Heart left ventricle (tissue), 16 donors: ENCODE measurements around the gene PSD4. TPM values are rescaled to one million over a fixed set of nuclear protein-coding genes. Genes with fewer than 3 reads are reported as not detected.

Experiments
- ATAC-seq, 4 donors: fragments of 200-7000 bp; cut with Tn5 transposase; one replicate each; pipeline ENCODE4 v1.9.1; 2020 to 2022; ENCODE audit warnings: moderate library complexity in 4 of 4, mild to moderate bottlenecking in 3 of 4, moderate number of reproducible peaks in 1 of 4
- DNase-seq, 5 donors: peaks; one replicate each; pipeline ENCODE4 v3.0.0-alpha.2; 2020
- H3K27ac ChIP-seq, 12 donors: fragments of 200-600 bp; sonication (generic) in 4 of 12; one replicate each; pipeline versions ENCODE4 v1.5.0 to v1.8.0; 2016 to 2022; ENCODE audit warnings: mild to moderate bottlenecking in 2 of 12
- H3K27me3 ChIP-seq, 9 donors: fragments of 200-600 bp; sonication (generic) in 2 of 9; one replicate each; pipeline versions ENCODE4 v1.5.1 to v1.8.0; 2016 to 2022; ENCODE audit warnings: mild to moderate bottlenecking in 3 of 9
- H3K36me3 ChIP-seq, 9 donors: fragments of 200-600 bp; sonication (generic) in 2 of 9; one replicate each; pipeline versions ENCODE4 v1.5.0 to v1.8.0; 2018 to 2022; ENCODE audit warnings: mild to moderate bottlenecking in 2 of 9
- H3K4me1 ChIP-seq, 12 donors: fragments of 200-600 bp; sonication (generic) in 4 of 12; one replicate each; pipeline versions ENCODE4 v1.5.0 to v1.8.0; 2016 to 2022; ENCODE audit warnings: mild to moderate bottlenecking in 3 of 12
- H3K4me3 ChIP-seq, 12 donors: fragments of 200-600 bp; sonication (generic) in 4 of 12; one replicate each; pipeline versions ENCODE4 v1.5.0 to v1.8.0; 2017 to 2022; ENCODE audit warnings: mild to moderate bottlenecking in 9 of 12, moderate library complexity in 4 of 12
- H3K9me3 ChIP-seq, 12 donors: fragments of 200-600 bp; sonication (generic) in 4 of 12; one replicate each; pipeline versions ENCODE4 v1.5.0 to v1.8.0; 2016 to 2022; ENCODE audit warnings: mild to moderate bottlenecking in 1 of 12
- CTCF ChIP-seq, 12 donors: fragments of 200-600 bp; sonication (generic) in 4 of 12; IDR thresholded peaks; one replicate each; pipeline versions ENCODE4 v1.5.0 to v1.8.0; 2018 to 2022; ENCODE audit warnings: antibody characterized with exemption in 12 of 12, mild to moderate bottlenecking in 5 of 12
- POLR2A ChIP-seq, 2 donors: fragments of 450-650 bp; IDR thresholded peaks; one replicate each; pipeline ENCODE4 v1.6.1; 2017; ENCODE audit warnings: antibody characterized with exemption in 2 of 2, mild to moderate bottlenecking in 2 of 2, moderate library complexity in 2 of 2
- whole genome bisulfite sequencing, 4 donors: extraction: QIAGEN DNeasy Blood & Tissue Kit in 2 of 4; methylation state at CpG; one replicate each; pipeline versions ENCODE4 v1.1.5 to v1.1.7; 2013 to 2018; 5-methylcytosine and 5-hydroxymethylcytosine counted together
- intact Hi-C, 10 donors: fragments of 100-400 bp; cut with DNase I; formaldehyde crosslinking; loops; one replicate each; pipeline versions ENCODE4 v1.11.1 to v1.14.2; 2022
- polyA plus RNA-seq, 2 donors: library from polyadenylated mRNA; stranded (reverse); fragments of 200-250 nt; gene quantifications; one replicate each; pipeline ENCODE4 v1.2.3, GENCODE V29; 2013
- total RNA-seq, 9 donors: library from RNA; depleted of rRNA in 2 of 9; stranded (reverse); fragments of >200 nt in 2 of 9; fragmentation: NEBNext Ultra II Directional in 3 of 9; extraction: Animal tissue kit (Norgen Biotek cat#: 25700) in 3 of 9; gene quantifications; one replicate each; pipeline versions ENCODE4 v1.1.0 to v1.2.4, GENCODE V29; 2016 to 2023
- donor health status: ischemic (EF 13 %, LVEDD 7.1; RV severe dilation, severe dysfunction).
- donor health status: healthy with polysubstance abuse.
- donor health status: DM: no; HTN: yes; CAD: no.
- donor health status: DM: no; HTN: no; CAD: no.
- donor health status: ischemic (EF 25% LVEDD 6.9; RV normal size, moderate dysfunction).
- donor health status: ischemic (EF 25% LVEDD 5.7; RV mildly dilated, moderate dysfunction).
- donor health status: healthy.
- donor health status: DM: yes; HTN: yes; CAD: no.
- donor health status: ischemic (EF 35%, LVEDD 5.7; RV mildly dilated, moderate dysfunction).
- donor health status: nonischemic (EF 11% LVEDD 7.7; RV severe dilation, severe dysfunction).
- donor health status: DM: yes; HTN: yes; CAD: no.
- donor health status: PGD.
- donor health status: ischemic (EF 29% LVEDD 5.4; RV normal size, mild dysfunction).
- donor health status: nonischemic (EF 23%, LVEDD 6.1; RV moderate dilation, normal function).

The PSD4 gene
- total and polyA plus RNA-seq, 11 donors, result 0.65 to 23.4 (median 1.9) TPM

- 42 to 47% (median 45%) methylated on average over 24 to 26 of the region's 26 CpGs for WGBS, 4 donors
- Histone ChIP-seq H3K27me3 (no peaks in the 10 kb centered on the region), H3K27ac (peak overlapping the region in 11 of 12 donors; percentile 41 to 79 (median 67)), H3K4me1 (peaks cover 3 to 35% (median 30%) of the 10 kb centered on the region in 12 donors), H3K9me3 (no peaks in the 10 kb centered on the region), H3K36me3 (no peaks in the 10 kb centered on the region), H3K4me3 (peak overlapping the region in 4 of 12 donors; percentile 6 to 22 (median 10))
- intact Hi-C loops, result no loop called here
- no peak for TF ChIP-seq POLR2A (IDR thresholded peaks at IDR 0.05)
- TF ChIP-seq CTCF (IDR thresholded peaks at IDR 0.05), result no peak
- ATAC-seq, result peak in 3 of 4 donors; percentile 45 to 68 (median 60)
- DNase-seq, result peak in 4 of 5 donors; percentile 38 to 79 (median 62)
These were observed 38.7 kb downstream of the PSD4 start for GRCh38 chr2:113212245-113213060.

GRCh38 chr2:113213061-113213930 lies 39.5 kb downstream of the PSD4 start:
- WGBS, 4 donors, result 94 to 95% (median 95%) methylated on average over 14 of the region's 14 CpGs
- DNase-seq, result no peak
- TF ChIP-seq CTCF (IDR thresholded peaks at IDR 0.05) (no peak), POLR2A (IDR thresholded peaks at IDR 0.05) (no peak)
- peak overlapping the region in 6 of 12 donors; percentile 24 to 79 (median 65) for H3K27ac ChIP-seq
- H3K4me1 ChIP-seq, result peaks cover 3 to 44% (median 37%) of the 10 kb centered on the region in 12 donors
- H3K36me3 ChIP-seq, result no peaks in the 10 kb centered on the region
- no peaks in the 10 kb centered on the region for H3K27me3 ChIP-seq
- no peak overlapping the region for H3K4me3 ChIP-seq
- intact Hi-C loops, result no loop called here
- no peak for ATAC-seq
- no peaks in the 10 kb centered on the region for H3K9me3 ChIP-seq

GRCh38 chr2:113214141-113214540 lies 40.4 kb downstream of the PSD4 start:
- peaks cover 3 to 49% (median 42%) of the 10 kb centered on the region in 12 donors for H3K4me1 ChIP-seq
- TF ChIP-seq CTCF (IDR thresholded peaks at IDR 0.05) (no peak), POLR2A (IDR thresholded peaks at IDR 0.05) (no peak)

GRCh38 chr2:113215056-113215455 lies 41.3 kb downstream of the PSD4 start:
- Histone ChIP-seq H3K27ac (no peak overlapping the region), H3K4me3 (no peak overlapping the region), H3K9me3 (no peaks in the 10 kb centered on the region), H3K27me3 (no peaks in the 10 kb centered on the region), H3K4me1 (peaks cover 3 to 57% (median 42%) of the 10 kb centered on the region in 12 donors), H3K36me3 (no peaks in the 10 kb centered on the region)
- DNase-seq (no peak), ATAC-seq (no peak)
- TF ChIP-seq POLR2A (IDR thresholded peaks at IDR 0.05) (no peak), CTCF (IDR thresholded peaks at IDR 0.05) (no peak)
- intact Hi-C loops, result no loop called here
- WGBS, 4 donors, result 97 to 100% (median 99%) methylated on average over 2 of the region's 2 CpGs

More at GRCh38 chr2:113214141-113214540, 40.4 kb downstream of the PSD4 start:
- WGBS, 4 donors, result 87 to 99% (median 89%) methylated on average over 4 of the region's 4 CpGs
- intact Hi-C loops, result no loop called here
- Histone ChIP-seq H3K4me3 (no peak overlapping the region), H3K36me3 (no peaks in the 10 kb centered on the region), H3K27me3 (no peaks in the 10 kb centered on the region), H3K27ac (no peak overlapping the region), H3K9me3 (no peaks in the 10 kb centered on the region)
- ATAC-seq (no peak), DNase-seq (no peak)
